GM08714 (cell line): ENCODE data around the gene BBS10.
"Not testable (repeated sequence)": the region's sequence is repeated elsewhere in the genome, so short reads cannot be mapped to it uniquely, and the experiment has no call there.

Experiments
- H3K4me3 ChIP-seq: fragments of 200-500 bp; sonication (Bioruptor generic); 2 replicates; pipeline ENCODE4 v1.5.1; 2014; ENCODE audit warnings: mild to moderate bottlenecking, low read length, inconsistent platforms
- ZNF274 ChIP-seq: IDR thresholded peaks from 2 replicates; pipeline ENCODE4 v1.6.1; 2012; ENCODE audit warnings: mild to moderate bottlenecking, low read depth, low read length

The BBS10 gene

DNA sequence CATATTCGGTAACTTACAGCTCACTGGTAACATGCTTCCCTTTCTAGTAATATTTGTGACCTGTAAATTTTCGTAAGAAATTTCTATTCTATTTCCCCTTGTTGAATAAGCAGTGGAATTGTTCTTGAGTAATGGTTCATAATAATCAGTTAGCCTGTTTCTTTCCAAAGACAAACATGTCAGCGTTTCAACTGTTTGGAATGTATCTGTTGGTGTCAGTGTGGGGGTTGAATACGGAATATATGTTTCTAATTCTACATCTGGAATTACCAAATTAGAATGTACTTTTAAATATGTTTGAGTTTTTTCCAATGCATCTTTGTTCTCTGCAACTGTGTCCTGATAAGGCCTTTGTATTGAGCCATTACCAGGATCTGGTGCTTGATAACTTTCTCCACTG, 2.0 kb downstream of the BBS10 start:
- TF ChIP-seq ZNF274, result no peak
- no peak overlapping the region for H3K4me3 ChIP-seq

DNA sequence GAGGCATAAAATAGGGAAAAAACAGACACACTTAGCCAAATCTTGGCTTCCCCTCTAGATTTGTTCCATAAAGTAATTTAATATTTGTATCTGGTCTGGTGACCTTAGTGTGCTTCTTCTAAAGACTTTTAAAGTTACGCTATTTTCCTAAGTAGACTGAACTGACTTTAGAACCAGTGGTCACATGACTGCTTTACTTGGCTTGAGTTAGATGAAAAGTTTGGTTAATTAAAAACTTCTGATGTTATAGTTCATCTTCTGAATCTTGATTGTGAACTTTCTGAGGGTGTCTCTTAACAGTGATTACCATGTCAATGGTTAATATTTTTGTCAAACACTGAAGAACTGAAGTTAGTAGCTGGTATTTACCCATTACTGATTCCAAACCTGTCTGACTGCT, 2.6 kb downstream of the BBS10 start:
- H3K4me3 ChIP-seq, result no peak overlapping the region
- no peak for TF ChIP-seq ZNF274

DNA sequence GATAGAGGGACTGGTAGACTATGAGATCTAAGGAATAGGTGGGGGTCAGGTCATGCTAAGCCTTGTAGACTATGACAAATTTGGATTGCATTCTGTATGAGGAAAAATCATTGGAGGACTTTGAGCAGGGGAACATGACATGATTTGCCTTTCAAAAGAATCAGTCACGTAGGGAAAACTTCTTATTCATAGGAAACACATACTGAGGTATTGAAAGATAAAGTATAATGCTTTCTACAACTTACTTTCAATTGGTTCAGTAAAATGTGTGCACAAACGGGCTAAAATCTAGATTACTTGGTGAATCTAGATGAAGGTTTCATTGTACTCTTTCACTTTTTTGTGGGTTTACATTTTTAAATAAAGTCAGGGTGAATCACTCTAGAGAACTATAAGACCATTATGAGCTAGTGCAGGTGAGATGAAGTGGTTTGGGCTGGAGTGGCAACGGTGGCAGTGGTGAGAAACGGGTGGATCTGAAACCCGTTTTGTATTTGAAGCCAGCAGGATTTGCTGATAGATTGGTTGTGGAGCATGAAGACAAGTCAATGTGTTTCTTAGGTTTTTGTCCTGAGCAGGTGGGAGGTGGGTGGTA, 6.7 kb downstream of the BBS10 start:
- no peak overlapping the region for H3K4me3 ChIP-seq
- TF ChIP-seq ZNF274, result no peak

DNA sequence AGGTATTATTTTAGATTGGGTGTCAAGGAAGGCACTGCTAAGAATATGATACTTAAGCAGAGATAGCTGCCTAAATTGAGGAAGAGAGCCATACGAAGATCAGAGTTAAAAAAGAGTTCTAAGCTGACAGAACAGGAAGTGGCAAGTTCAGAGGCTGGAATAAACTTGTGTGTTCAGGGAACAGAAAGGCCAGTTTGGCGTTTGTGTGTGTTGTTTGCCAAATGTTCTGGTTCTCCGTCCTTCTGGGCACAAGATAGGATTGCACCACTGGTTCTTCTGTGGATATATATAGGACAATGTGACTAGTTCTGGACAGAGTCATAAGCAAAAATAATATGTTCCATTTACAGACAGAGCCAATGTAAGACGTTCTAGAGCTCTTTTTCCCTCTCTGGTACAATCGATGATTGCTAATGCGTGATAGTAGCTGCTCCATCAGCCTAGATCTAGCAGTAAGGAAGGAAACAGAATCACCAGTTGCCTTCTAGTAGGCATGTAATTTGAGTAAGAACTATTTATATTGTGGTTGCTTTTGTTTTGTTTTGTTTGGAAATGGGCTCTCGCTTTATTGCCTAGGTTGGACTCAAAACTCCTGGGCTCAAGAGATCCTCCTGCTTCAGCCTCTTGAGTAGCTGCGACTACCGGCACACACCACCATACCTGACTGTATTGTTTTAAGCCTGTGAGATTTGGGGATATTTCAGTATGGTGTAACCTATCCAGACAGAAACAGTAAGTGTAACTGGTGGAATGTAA, 7.4 kb downstream of the BBS10 start:
- H3K4me3 ChIP-seq, result no peak overlapping the region
- TF ChIP-seq ZNF274, result no peak

DNA sequence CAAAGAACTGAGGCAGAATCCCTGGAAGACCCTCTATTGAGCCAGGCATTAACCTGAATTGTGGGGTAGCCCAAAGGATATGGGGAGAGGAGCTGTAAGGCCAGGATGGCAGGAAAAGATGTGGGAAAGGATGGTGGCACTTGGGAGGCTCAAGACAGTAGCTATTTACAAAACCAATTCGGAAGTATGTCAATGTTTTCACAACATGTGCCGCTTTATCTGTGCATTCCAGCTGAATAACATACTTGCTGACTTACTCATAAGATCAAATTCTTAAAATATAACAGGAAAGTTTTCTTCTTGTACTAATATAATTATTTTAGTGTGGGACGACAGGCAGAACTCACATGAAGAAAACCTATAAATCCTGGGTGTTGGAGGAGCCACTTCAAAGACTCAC, 10.6 kb downstream of the BBS10 start:
- no peak overlapping the region for H3K4me3 ChIP-seq
- no peak for TF ChIP-seq ZNF274

DNA sequence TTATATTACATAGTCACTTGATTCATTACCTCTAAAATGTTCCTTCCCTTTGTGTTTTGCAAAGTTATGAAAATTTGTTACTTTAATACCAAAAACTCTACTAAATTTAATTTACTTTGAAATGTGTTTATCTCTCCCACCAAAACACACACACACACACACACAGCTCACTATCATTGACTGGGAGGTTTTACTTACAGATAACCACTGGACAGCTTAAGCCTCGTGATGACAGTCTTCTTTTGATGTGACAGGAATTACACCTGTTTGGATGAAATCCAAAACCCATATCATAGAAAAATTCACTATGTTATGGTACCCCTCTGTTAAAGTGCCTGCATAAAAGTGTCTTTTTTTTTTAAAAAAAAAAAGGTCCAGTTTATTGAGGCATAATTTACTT, 15.6 kb downstream of the BBS10 start:
- no peak overlapping the region for H3K4me3 ChIP-seq
- no peak for TF ChIP-seq ZNF274

DNA sequence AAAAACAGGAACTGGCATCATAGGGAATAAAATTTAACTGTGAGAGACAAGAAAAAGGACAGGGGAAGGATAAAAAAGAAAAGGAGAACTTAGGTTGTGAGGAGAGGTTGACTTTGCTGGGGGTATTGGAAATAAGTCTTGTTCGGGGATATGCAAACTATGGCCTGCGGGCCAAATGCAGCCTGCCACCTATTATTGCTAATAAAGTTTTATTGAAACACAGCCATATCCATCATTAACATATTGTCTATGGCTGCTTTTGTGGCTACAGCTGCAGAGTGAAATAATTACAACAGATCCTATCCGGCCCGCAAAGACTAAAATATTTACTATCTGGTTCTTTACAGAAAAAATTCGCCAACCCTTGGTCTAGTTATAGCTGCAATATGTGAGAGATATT, 18.6 kb downstream of the BBS10 start:
- no peak for TF ChIP-seq ZNF274
- no peak overlapping the region for H3K4me3 ChIP-seq

DNA sequence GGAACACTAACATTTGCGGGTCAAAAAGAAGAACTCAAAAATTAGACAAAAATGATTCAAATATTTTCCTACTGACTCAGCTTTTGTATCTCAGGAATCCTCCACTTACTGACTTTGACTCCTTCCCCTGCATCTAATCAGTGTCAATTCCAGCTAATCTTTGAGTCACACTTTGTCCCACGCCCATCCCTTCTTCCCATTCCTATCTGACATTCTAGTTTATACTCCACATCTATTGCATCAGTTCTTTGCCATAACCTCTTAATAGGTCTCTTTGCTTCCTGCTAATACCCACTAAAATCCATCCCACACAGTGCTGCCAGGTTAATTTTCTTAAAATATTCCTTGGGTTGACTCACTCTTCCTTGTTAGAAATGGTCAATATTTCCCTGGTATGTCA, 19.1 kb downstream of the BBS10 start:
- H3K4me3 ChIP-seq, result no peak overlapping the region
- no peak for TF ChIP-seq ZNF274

DNA sequence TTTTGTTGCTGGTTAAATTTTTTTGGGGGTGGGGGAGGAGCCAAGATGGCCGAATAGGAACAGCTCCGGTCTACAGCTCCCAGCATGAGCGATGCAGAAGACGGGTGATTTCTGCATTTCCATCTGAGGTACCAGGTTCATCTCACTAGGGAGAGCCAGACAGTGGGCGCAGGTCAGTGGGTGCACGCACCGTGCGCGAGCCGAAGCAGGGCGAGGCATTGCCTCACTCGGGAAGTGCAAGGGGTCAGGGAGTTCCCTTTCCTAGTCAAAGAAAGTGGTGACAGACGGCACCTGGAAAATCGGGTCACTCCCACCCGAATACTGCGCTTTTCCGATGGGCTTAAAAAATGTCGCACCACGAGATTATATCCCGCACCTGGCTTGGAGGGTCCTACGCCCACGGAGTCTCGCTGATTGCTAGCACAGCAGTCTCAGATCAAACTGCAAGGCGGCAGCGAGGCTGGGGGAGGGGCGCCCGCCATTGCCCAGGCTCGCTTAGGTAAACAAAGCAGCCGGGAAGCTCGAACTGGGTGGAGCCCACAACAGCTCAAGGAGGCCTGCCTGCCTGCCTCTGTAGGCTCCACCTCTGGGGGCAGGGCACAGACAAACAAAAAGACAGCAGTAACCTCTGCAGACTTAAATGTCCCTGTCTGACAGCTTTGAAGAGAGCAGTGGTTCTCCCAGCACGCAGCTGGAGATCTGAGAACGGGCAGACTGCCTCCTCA, 28.5 kb downstream of the BBS10 start:
- not testable (repeated sequence) for H3K4me3 ChIP-seq

DNA sequence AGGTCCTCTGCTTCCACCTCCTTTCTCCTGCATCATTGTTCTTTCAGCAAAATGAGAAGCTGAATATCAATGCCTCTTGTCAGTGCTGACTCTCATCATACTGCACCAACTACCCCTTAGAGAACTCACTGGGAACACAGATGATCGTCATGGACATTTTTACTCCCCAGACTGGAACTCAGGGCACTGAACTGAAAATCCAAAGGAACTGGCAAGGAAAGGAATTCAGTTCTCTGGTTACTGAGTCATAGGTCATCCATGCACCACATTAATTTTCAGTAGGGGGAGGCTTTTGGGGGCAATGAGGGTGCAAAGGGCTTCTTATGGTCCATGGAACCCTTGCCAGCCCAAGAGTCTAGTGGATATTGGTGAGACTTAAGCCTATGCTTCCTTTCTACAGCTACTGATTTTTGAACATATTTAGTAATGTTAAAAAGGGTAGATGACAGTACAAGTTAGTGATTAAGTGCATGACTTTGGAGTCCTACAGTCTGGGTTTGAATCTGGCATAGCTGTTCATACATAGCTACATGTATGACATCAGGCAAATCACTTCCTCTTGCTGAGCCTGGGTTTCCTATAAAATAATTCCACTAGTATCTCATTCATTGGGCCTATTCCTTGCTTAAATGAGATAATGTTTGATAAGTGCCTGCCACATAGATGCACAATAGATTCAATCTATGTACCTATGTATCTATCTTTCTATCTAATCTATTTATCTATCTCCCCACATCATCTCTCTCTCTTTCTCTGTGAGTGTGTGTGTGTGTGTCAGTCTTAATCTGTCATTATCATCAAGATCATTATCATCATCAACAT, 29.2 kb downstream of the BBS10 start:
- H3K4me3 ChIP-seq, result no peak overlapping the region
- TF ChIP-seq ZNF274, result no peak

DNA sequence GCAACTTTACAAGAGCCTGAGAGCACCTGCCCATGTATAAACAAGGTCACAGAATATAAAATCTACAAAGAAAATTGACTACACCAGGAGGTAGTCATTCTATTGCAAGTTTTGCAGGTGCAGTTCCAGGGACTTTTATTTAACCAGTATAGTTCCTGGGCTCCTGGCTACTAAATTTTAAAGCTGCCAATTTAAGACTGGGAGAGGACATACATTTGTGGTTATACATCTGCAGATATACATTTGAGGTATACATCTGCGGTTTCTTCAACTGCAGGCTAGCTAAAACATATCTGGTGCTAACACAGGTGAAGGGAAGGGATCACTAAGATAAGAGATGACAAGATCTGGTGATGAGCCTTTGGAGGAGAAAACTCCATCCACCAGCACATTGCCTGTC, 30.2 kb downstream of the BBS10 start:
- no peak for TF ChIP-seq ZNF274
- H3K4me3 ChIP-seq, result no peak overlapping the region

DNA sequence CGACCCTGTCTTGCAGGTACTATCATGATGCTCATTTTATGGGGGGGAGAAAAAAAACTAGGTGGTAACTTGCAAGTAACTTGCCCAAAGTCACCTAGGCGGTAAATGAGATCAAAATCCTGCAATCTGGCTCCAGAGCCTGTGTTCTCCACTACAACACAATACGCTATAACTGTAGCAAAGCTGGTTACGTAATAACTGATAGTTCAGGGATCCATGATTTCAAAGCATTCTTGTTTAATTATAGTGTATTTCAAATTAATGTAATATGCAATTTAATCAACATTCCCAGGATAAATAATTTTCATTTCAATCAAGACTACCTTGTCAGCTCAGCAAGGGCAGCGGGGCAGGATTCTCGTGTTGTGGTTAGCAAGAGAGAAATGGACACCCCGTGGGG, 31.7 kb downstream of the BBS10 start:
- H3K4me3 ChIP-seq, result no peak overlapping the region
- no peak for TF ChIP-seq ZNF274

DNA sequence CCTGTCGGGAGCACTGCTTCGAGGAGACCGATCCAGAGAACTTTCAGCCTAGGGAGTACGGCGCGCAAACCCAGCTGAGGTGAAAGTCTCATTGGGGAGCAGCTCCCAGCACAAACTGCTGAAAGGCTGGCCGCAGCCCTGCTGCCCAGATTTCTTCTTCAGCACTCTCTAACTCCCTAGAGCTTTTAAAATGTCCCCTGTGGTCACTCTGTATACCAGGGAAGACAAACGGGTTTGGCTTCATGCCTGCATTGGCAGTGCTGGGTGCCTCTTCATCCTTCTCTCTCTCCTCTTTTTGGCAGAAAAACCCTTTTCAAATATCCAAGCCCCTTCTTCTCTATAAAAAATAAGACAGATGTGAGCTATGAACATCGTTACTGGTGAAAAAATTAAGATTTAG, 34.9 kb downstream of the BBS10 start:
- TF ChIP-seq ZNF274, result no peak
- H3K4me3 ChIP-seq, result no peak overlapping the region

DNA sequence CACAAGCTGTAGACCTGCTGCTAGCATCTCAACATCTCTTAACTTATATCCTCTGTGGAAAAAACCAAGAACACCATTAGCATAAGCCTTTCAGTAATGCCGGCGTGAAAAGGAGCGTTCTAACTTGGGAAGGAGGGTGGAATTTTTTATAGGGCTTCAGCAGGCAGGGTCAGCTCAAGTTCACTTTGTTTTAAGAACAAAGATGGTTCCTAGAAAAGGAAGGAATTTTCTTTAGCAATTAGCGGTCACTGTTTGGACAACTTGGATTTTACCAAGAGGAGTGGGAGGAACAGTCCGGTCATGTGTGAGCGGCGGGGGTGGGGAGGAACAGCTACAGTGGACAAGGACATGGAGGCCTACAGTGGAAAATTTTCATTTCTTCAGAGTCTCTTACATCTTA, 35.9 kb downstream of the BBS10 start:
- H3K4me3 ChIP-seq, result no peak overlapping the region
- TF ChIP-seq ZNF274, result no peak
